ENCODE data around the gene CD82.

- TF ChIP-seq CTCF (optimal IDR thresholded peaks at IDR 0.05 in 1 of 3, IDR thresholded peaks at IDR 0.05 in 1 of 3, conservative IDR thresholded peaks at IDR 0.05 in 1 of 3; ENCODE audit: extremely low read depth in 1 of 3, insufficient read depth in 2 of 3, low read length in 3 of 3) (no peak), EZH2 (IDR thresholded peaks at IDR 0.05; ENCODE audit: low read length) (no peak)
Observed at GRCh38 chr11:44615041-44615755, 49.7 kb downstream of the CD82 start.
